GM11168 (cell line): ENCODE results near the gene KCTD18.

Source experiments
- in situ Hi-C: fragments of 300-500 bp; cut with MboI; formaldehyde crosslinking; loops from one replicate; pipeline ENCODE4 v1.12.0; 2022; ENCODE audit warnings: low sequenced_read_pairs; ENCODE audit not compliant: unreplicated experiment

Gene KCTD18

DNA sequence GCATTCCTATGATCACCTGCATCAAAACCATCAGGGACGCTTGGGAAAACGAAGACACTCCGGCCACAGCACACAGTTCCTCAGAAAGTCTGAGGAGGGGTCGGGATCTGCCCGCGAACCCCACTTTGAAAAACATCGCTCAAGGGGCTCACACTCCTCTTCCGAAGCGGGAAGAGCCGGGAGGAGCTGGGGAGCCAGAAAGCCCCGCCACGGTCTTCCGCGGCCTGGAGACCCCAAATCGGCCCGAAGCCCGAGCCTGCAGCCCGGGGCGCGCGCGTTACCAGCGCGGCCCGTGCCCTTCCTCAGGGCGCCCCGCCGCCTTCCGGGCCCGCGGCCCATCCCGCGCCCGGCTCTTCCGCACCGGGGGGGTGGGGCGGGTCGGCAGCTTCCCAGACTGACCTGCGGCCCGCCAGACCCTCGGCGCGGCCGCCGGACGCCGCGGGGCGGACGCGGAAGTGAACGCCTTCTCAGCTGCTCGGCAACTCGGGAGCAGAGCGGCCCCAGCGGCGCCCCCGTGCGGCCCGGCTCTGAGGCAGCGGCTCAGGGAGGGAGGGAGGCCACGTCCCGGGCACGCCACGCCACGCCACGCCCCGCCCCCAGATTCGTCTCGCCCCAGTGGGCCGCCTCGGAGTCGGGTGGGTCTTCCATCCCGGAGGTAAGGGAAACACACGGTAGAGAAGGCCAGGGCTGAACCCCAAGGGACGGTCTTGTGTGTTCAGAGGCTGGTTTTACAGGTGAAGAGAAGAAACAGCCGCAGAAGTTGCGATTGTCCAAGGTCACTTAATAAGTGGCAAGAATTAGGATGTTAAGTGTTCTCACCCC, at the start of gene KCTD18:
KCTD18 (minus strand) TSS at position 457 of the 822 bp plus-strand sequence. CDS start 3,052 bp downstream, outside the sequence.
- in situ Hi-C loops = no loop called here

DNA sequence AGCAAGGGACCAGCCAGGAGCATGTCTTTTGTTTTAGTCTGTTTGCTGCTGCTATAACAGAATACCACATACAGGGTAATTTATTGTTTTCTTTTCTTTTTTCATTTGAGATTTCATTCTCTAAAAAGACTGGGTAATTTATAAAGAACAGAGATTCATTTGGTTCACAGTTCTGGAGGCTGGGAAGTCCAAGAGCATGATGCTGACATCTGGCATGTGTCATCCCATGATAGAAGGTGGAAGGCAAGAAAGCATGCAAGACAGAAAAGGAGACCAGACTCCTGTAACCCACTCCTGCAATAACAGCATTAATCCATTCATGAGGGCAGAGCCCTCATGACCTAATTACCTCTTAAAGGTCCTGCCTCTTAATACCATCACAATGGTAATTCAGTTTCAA, 30.9 kb upstream of the KCTD18 start:
- in situ Hi-C loops = no loop called here

DNA sequence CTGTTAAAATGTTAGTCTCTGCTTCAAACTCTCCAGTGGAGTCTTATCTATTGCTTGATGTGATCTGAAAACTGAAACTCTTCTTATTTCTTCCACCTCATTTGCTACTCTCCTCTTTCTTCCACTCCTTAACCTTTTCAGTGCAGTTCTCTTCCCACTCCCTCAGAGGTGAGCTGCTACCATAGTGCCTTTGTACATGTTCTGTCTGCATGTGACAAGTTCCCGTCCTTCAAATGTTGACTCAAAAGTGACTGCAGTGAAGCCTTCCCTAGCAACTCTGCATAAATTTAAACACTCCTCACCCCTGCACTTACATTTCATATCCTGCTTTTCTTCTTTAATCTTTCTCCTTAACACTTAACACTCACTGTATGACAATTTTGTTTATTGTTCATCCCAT, 28.3 kb upstream of the KCTD18 start:
- in situ Hi-C loops = no loop called here

DNA sequence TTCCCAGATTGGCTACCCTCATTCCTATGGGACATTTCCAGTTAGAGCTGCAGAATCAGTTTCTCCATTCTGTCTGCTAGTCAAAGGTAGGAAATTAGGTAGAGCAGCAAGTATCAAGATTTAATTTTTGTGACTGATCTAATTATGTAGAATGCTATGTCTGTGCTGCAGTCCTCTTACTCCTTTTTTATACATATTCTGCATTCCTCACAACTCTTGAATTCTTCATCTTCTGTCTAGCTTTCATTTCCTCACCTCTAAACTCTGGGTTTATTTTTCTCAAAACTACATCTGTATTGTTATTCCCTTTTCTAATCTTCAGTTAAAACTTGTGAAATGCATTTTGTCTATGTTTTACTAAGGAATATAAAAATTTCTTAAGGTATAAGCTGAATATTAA, 24.7 kb upstream of the KCTD18 start:
- in situ Hi-C loops = no loop called here

DNA sequence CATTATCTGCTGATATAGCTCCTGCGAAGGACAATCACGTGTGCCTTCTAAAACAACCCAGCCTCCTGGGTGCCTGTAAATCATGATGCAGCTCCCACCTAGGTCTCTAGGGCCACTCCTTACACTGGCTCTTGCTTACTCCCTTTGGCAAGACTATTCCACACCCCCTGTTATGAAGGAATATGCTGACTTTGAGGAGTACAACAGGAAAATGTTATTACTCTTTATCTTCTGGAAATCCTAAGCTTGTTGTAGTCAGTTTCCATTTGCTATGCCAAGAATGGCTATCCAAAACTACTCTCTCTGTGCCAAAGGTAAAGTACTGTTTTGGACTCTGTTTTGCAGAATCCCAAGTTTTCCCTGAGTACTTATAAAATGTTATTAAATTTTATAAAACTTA, 23.9 kb upstream of the KCTD18 start:
- in situ Hi-C loops = no loop called here

DNA sequence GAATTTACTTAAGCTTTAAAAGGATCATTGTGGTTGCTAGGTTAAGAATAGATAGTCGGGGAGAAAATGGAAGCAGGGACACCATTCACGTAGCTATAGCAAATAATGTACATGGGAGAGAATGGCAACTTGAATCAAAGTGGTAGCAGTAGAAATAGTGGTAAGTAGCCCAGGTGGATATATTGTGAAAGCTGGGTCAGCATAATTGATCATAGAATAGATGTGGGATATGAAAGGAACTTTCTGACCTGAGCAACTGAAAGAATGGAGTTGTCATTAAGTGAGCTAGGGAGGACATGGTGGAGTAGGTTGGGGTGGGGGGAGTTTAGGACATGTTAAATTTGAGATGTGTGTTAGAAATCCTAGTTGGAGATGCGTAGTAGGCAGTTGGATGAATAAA, 18.4 kb upstream of the KCTD18 start:
- in situ Hi-C loops = no loop called here

DNA sequence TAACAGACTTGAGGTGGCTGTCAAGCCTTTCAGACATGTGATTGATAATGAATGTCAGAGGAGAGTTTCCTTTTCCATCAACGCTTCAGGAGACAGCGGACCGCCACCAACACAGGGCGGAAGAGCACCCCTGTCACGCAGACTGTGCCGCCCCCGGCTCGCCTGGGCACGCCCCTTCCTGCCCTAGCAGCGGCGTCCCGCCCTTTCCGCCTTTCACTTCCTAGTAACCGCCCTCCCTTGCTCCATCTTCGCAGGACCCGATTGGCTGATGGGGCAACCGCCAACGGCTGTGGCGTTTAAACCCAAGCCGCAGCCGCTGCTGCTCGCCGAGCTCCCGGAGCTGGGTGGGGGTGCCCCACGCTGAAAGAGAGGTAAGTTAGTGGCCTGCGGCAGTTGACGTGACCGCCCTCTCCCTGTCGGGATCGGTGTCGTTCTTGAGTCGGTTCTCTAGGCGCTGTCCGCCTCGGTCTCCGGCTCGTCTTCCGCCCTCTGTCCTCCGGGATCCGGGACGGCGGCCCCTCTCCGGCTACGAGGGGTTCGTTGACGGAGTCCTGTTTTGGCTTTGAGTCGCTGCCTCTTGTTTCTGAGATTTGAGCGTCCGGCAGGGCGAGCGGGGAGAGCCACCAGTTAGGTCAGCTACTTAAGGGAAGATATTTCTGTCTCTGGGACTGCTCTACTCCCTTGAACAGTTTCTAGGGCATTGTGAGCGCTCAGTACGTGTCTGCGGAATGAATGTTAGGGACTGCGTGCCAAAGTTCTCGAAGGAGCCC, 16.2 kb upstream of the KCTD18 start, which contains the start of gene SGO2:
SGO2 (plus strand) TSS at position 326 of the 770 bp plus-strand sequence. CDS start 6,769 bp downstream, outside the sequence.
- in situ Hi-C loops = no loop called here

DNA sequence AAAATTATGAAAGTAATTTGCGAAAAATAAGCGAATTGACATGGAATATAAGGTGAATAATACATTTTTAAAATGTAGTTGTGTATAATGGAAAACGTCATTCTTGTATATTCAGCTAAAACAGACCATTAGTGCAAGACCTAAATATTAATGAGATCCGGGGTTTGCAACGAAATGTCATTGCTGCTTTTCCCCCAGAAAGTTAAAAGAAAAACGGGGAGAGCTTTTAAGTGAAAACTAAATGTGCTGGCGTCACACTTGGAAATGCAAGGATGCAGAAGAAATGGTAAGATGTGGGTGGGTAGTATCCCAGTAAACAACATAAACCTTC, 15.6 kb upstream of the KCTD18 start:
- in situ Hi-C loops = no loop called here

DNA sequence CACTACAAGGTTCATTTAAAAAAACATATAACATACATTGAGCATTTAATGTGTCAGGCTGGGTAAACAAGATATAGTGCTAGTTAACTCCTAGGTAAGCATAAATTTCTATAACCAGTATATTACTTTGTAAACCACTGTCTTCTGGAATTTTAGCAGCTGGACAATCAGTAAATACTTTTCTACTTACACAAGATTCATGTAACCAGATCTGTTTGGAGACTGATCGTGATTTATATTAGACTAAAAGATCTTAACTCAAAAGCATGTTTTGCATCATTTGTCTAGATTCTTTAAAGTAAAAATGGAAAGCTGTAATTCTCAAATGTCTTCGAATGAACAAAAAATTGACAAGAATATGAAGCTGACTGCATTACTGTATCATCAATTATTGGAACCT, 15.2 kb upstream of the KCTD18 start:
- in situ Hi-C loops = no loop called here

DNA sequence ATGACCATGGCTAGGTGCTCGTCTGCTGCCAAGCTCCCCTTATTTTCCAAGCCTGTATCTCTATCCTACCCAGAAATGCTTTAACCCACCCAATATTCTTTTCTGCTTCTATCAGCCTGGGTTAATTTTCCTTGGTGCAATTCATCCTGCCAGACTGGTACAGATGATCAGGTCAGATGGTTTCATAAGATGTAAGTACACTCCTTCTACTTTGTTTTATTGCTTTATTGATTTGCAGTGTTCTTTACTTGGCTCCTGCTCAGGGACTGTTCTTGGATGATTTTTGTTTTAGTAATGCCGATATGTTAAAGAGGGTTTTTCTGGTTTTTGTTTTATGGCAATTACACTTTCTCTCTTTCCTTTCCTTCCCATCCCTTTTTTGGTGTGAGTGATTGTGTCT, 13.7 kb upstream of the KCTD18 start:
- in situ Hi-C loops = no loop called here

DNA sequence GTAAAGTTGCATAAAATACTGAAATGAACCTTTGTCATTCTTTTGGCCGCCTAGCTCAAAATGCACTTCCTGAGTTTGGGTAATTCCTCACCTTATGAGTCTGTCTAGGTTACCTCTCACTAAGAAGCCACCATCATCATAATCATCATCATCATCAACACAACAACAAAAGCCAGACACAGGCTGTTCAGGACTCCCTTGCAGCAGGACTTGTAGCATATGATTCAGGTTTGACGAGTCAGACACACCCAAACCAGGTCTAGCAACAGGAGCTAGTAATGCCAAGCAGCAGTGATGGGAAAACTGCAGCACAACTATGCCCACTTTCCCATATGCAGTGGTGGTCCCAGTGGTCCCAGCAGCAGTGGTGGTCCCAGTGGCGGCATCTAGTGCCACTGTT, 13.3 kb upstream of the KCTD18 start:
- in situ Hi-C loops = no loop called here

DNA sequence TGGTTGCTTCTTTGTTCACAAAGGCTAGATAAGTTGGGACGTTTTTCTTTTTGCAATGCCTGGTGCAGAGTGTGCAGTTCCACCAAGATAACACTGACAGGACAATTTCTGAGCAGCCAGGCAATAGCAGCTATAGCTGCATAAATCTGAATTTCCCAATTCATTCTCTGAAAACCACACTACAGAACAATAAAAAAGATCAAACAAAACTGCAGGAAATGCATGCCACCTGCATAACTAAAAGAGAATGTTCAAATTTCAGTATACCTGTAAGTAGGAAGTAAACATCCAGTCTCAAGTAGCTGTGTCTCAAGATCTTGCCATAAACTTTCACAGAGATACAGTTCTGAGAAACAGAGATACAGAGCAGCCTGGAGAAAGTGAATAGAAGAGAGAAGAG, 5.3 kb upstream of the KCTD18 start:
- in situ Hi-C loops = no loop called here

DNA sequence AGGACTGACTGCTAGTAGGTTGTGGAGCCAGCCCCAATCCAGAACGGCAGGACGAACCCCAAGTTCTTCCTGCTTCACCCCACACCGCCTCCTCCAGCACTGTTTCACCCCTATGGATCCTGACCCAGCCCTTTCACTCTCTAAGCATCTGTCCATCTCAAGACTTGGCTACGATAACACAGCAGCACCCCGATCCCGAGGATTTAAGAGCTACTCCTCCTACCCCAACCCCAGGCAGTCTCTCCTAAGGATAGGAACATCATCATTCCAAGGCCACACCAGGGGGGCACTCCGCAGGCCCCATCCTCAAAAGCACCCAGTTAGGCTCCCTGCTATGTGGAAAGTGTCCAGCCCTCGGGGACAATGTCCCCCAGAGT, 645 bp downstream of the KCTD18 start:
- in situ Hi-C loops = no loop called here

DNA sequence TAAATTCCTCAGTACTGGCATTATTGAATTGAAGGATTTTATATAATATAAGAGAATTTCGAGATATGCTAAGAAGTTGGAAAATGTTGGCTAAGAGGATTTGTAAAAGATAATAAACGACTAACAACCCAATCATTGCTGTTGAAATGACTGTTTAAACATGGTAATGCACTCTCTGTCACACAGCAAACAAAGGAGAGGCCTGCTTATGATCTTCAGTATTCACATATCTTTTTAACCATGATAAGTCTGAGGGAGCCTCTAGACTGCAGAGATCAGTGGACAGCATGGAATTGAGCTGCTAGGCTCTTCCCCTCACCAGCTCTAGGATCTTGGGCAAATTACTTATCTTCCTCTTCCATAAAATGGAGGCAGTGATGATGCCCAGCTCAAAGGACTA, 2.7 kb downstream of the KCTD18 start:
- in situ Hi-C loops = no loop called here

DNA sequence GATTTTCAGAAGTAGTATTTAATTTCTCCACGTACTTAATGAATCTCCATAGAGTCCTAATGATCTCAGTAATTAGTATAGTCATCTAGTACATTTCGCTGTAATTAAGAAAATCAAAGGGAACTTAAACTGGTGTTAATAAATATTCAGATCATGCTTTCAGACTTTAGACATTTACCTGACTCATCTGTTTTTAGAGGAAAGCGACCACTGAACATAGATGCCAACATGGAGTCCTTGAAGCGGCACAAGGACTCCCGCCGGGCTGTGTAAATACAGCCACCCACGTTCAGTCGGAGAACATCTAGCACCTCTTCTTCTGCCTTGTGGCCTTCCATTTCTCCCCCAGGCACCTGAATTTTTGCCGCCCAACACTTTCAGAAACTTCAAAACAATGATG, 3.2 kb downstream of the KCTD18 start:
- in situ Hi-C loops = no loop called here

DNA sequence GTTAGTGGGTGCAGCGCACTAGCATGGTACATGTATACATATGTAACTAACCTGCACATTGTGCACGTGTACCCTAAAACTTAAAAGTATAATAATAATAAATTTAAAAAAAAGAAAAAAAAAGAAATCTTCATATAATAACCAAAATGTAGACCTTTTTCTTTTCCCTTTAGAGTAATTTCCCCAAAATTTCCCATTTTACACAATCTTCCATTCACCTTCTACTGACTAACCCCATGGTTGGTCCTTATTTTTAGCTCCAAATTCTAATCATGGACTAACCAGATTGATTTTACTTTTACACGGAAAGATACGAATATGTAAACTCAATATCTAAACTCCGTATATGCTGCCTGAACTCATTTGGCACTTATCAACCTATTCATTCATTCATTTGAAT, 7.7 kb downstream of the KCTD18 start:
- in situ Hi-C loops = no loop called here

DNA sequence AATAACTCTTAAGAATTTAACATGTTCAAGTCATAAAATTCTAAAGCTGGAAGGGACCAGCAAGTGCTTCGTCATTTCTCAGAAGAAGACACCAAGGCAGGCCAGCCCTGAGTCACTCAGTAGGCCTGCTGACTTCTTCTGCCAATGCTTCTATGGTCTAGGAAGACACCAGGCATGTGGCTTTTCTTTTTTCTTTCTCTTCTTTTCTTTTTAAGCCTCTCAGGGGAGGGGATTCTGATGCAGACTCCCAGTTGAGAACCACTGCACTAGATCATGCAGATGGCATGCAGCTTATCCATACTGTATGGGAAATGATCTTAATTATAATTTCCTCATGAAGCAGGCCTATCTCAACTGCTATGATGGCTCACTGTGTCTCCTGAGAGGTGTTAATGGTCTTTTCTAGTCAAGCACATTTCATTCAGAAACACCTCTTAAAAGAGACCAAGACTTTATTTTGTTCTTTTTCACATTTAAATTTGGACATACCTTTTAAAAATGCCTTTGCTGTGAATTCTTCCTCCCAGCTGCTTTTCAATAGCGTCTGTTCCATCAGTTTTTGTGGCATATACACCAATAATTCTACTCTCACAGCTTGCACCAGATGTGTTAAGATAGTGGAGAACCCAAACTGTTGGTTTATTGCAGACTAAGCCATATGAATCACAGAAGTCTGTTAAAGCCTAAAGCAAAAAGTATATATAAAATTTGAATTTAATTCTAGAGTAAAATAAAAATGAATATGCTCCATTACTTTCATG, 11.3 kb downstream of the KCTD18 start:
- in situ Hi-C loops = no loop called here

DNA sequence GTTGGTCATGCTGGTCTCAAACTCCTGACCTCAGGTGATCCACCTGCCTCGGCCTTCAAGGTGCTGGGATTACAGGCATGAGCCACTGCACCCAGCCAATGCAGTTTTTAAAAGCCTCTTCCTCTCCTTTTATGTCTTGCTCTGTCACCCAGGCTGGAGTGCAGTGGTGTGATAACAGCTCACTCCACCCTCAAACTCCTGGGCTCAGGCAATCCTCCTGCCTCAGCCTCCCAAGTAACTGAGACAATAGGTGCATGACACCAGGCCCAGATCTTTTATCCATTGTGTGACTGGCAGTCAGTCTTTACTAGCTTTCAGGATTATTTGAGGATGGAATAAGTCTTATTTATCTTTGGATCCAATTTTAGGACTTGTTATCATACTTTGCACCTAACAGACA, 13.2 kb downstream of the KCTD18 start:
- in situ Hi-C loops = no loop called here

DNA sequence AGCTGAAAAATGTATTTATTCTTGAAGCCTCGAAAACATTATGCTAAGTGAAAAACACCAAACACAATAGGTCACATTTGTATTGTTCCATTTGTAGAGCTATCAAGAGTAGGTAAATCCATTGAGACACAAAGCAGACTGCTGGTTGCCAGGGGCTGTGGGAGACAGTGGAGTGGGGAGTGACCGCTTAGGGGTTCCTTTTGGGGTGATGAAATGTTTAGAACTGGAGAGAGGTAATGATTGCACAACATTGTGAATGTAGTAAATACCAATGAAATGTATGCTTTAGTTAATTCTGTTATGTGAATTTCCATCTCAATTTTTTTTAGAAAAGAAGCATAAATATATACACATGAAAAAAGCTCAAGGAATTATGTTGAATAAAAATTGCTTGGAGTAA, 15.8 kb downstream of the KCTD18 start:
- in situ Hi-C loops = no loop called here

DNA sequence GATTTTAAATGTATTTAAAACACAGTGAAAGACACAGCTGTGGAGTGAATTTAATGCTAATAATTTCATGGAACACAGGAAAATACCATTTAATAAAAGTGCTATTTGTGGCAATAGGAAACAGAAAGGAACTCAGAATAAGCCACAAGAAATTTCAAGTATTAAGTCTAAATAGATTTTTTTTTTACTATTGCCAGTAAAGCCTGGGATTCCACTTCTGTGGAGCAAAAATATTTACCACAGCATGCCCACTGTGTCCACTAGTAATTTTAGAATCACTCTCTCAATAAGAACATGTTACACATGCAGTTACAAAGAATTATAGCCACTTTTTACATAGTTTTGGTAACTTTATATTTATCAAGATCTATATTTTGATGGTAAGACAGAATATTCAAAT, 17.2 kb downstream of the KCTD18 start:
- in situ Hi-C loops = no loop called here

DNA sequence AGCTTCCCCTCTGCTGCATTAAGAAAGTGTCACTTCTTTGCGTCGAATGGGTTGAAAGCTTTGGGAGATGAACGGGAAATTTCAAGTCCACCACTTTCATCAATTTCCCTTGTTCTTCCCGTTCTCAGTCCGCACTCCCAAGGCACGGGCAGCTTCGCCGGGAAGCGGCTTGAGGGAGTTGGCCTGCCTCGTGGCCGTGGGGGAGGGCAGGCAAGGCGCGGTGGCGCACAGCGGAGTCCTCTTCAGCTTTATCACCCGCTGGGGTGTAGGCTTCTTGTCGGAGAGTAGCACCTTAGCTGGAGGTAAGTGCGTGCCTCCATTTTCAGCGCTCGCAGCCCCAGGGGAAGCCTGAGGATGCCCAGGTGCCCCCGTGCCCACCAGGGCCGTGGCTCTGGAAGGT, 19.9 kb downstream of the KCTD18 start:
- in situ Hi-C loops = no loop called here
